GM21360 (cell line): ENCODE data around the gene EIF2B1.

Source experiments
- ATAC-seq: cut with Tn5 transposase; IDR thresholded peaks from one replicate; pipeline ENCODE4 v1.9.1; 2021; ENCODE audit warnings: mild to moderate bottlenecking, moderate library complexity; ENCODE audit not compliant: unreplicated experiment

The EIF2B1 gene

GRCh38 chr12:123571343-123571813, 62.1 kb downstream of the EIF2B1 start:
- no peak for ATAC-seq
